PC-9 (cell line): ENCODE measurements around the gene NF2. TPM values are rescaled to one million over a fixed set of nuclear protein-coding genes. Genes with fewer than 3 reads are reported as not detected.

Experiments
- BruUV-seq: library from RNA; stranded (reverse); fragments of 400-500 nt; replicated peaks from 2 replicates; lab custom pipeline; 2021; lab: Mats Ljungman, UMichigan
- CTCF ChIA-PET: fragments of 300-600 bp; sonication (Branson Sonifier 250); formaldehyde crosslinking; loops from one replicate; lab custom pipeline; 2022; ENCODE audit warnings: antibody characterized with exemption; lab: Charles Lee
- POLR2A ChIA-PET: fragments of 300-600 bp; sonication (Branson Sonifier 250); formaldehyde crosslinking; loops from one replicate; lab custom pipeline; 2022; ENCODE audit warnings: antibody characterized with exemption; ENCODE audit not compliant: unreplicated experiment; lab: Charles Lee
- DNase-seq, 2 experiments: peaks; one replicate each; pipeline versions ENCODE4 v3.0.0 to v3.0.0-alpha.2; 2015 to 2022; ENCODE audit warnings: mixed read lengths in 1 of 2
- H2AFZ ChIP-seq: fragments of 200-600 bp; sonication (generic); 2 replicates; pipeline ENCODE4 v1.8.1; 2017; ENCODE audit warnings: antibody characterized with exemption
- H3F3A ChIP-seq: fragments of 200-600 bp; sonication (generic); 2 replicates; pipeline ENCODE4 v1.8.1; 2017; ENCODE audit warnings: antibody characterized with exemption, mild to moderate bottlenecking, low read depth; ENCODE audit not compliant: insufficient read depth
- H3K27ac ChIP-seq: fragments of 200-600 bp; sonication (generic); 2 replicates; pipeline ENCODE4 v1.6.1; 2016; ENCODE audit warnings: mixed run types
- H3K27me3 ChIP-seq: fragments of 200-600 bp; sonication (generic); 2 replicates; pipeline ENCODE4 v1.6.1; 2016; ENCODE audit warnings: low read depth, mixed run types; ENCODE audit not compliant: insufficient read depth
- H3K36me3 ChIP-seq: fragments of 200-600 bp; sonication (generic); 2 replicates; pipeline ENCODE4 v1.6.1; 2016; ENCODE audit warnings: low read depth, mixed run types
- H3K4me1 ChIP-seq: fragments of 200-600 bp; sonication (generic); replicated peaks from 2 replicates; pipeline ENCODE4 v1.6.1; 2016; ENCODE audit warnings: mixed run types; ENCODE audit not compliant: insufficient read depth
- H3K4me2 ChIP-seq: fragments of 200-600 bp; sonication (generic); 2 replicates; pipeline ENCODE4 v1.6.1; 2017; ENCODE audit warnings: mixed run types
- H3K4me3 ChIP-seq: fragments of 200-600 bp; sonication (generic); 2 replicates; pipeline ENCODE4 v1.6.1; 2016; ENCODE audit warnings: mixed run types
- H3K79me2 ChIP-seq: fragments of 200-600 bp; sonication (generic); 2 replicates; pipeline ENCODE4 v1.6.1; 2017; ENCODE audit warnings: low read depth, mixed run types
- H3K9me2 ChIP-seq: fragments of 200-600 bp; sonication (generic); 2 replicates; pipeline ENCODE4 v1.8.1; 2017; ENCODE audit warnings: mild to moderate bottlenecking; ENCODE audit not compliant: insufficient read depth
- H3K9me3 ChIP-seq: fragments of 200-600 bp; sonication (generic); 2 replicates; pipeline ENCODE4 v1.8.1; 2016; ENCODE audit warnings: low read depth; ENCODE audit not compliant: insufficient read depth
- H4K20me1 ChIP-seq: fragments of 200-600 bp; sonication (generic); 2 replicates; pipeline ENCODE4 v1.8.1; 2017; ENCODE audit not compliant: insufficient read depth
- EZH2 ChIP-seq: fragments of 200-600 bp; sonication (generic); IDR thresholded peaks from 2 replicates; pipeline ENCODE4 v1.8.0; 2017; ENCODE audit warnings: antibody characterized with exemption, low read depth
- intact Hi-C: fragments of 100-400 bp; cut with micrococcal nuclease; formaldehyde crosslinking; loops from one replicate; pipeline ENCODE4 v1.10.0; 2022; ENCODE audit not compliant: unreplicated experiment
- total RNA-seq: library from RNA; stranded (reverse); gene quantifications from 2 replicates; pipeline ENCODE4 v1.2.3, GENCODE V29; 2021
- TF ChIP-seq, protein P1 (sequence below): fragments of 200-600 bp; sonication (generic); conservative IDR thresholded peaks from 2 replicates; pipeline ENCODE4 v1.6.1; 2017; ENCODE audit warnings: mixed run types, antibody characterized with exemption, mild to moderate bottlenecking, moderate library complexity

NF2 gene
- total RNA-seq, 1 experiment from 2014 or later, result 73.2 TPM

DNA sequence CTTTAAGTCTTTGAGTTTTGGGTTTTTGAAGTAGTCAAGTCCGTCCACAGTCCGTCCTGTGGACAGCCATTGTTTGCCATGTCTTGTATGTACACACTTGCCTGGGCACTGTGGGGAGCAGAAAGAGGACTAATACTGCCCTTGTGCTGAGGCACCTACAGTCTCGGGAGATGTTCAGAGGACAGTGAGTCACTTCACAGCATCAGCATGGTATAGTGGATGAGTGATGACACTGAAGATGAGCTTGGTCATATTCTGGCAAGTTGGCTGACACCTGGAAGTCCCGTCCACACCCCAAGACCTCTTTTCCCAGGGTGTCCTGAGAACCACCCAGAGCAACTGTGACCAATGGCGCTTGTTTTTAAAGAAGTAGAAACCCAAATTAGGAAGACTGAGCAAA lies 29.2 kb downstream of the NF2 start:
- H3F3A ChIP-seq, result peaks cover 16% of the 10 kb centered on the region; the same call in 1 of the 2 replicates
- ChIA-PET CTCF (no interaction called here), POLR2A (no interaction called here)
- H3K27me3 ChIP-seq, result no peaks in the 10 kb centered on the region
- H3K27ac ChIP-seq, result no peak overlapping the region
- H3K4me2 ChIP-seq, result no peak overlapping the region
- H3K9me3 ChIP-seq, result no peaks in the 10 kb centered on the region
- TF ChIP-seq, protein P1, sequence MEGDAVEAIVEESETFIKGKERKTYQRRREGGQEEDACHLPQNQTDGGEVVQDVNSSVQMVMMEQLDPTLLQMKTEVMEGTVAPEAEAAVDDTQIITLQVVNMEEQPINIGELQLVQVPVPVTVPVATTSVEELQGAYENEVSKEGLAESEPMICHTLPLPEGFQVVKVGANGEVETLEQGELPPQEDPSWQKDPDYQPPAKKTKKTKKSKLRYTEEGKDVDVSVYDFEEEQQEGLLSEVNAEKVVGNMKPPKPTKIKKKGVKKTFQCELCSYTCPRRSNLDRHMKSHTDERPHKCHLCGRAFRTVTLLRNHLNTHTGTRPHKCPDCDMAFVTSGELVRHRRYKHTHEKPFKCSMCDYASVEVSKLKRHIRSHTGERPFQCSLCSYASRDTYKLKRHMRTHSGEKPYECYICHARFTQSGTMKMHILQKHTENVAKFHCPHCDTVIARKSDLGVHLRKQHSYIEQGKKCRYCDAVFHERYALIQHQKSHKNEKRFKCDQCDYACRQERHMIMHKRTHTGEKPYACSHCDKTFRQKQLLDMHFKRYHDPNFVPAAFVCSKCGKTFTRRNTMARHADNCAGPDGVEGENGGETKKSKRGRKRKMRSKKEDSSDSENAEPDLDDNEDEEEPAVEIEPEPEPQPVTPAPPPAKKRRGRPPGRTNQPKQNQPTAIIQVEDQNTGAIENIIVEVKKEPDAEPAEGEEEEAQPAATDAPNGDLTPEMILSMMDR, result no peak
- TF ChIP-seq EZH2, result no peak
- BruUV-seq, result no TSS peak
- 0 out of 2 replicates have a peak, but pooled peaks cover 3% of the 10 kb centered on the region for H4K20me1 ChIP-seq
- DNase-seq, result no peak
- no peak overlapping the region for H3K4me3 ChIP-seq
- H3K9me2 ChIP-seq, result no peaks in the 10 kb centered on the region
- no peak overlapping the region for H2AFZ ChIP-seq
- peaks cover 6% of the 10 kb centered on the region for H3K4me1 ChIP-seq
- intact Hi-C loops, result no loop called here
- H3K36me3 ChIP-seq, result no peaks in the 10 kb centered on the region; the same call in 1 of the 2 replicates
- H3K79me2 ChIP-seq, result peaks cover 85% of the 10 kb centered on the region

DNA sequence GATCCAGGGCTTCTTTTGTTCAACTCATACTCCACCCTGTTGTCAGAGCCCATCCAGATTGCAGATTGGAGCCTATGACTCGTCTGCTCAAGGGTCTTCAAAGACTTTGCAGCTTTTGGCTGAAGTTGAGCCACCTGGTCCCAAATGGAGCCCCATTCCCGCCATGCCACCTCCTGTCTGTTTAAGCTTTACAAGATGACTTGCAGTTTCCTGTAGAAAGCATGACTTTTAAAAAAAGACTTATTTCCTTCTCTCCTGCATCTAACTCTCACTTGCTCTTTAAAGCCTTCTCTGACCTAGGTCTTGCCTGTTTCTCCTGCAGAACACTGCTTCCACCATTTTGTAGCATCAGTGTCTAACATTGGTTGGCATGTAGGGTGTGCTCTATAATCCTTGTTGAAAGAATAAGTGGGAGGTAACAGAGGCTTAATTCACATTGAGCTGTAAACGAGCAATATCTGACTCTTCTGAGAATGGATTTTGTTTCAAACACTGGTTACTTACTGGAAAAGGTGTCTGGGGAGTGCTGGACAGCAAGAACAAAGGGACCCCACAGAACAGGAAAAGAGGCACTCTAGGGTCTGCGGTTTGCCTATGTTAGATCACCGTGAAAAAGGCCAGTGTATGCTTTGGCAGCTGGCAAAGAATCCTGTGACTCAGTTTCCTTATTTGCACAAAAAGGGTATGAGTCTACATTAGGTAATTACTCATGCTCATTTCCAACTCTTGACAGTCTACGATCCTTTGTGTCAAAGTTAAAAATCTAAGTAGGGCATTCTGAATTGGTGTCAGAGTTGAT lies 30.3 kb downstream of the NF2 start:
- ChIA-PET POLR2A (interaction anchor here (0.6 kb wide), 1 partner anchor 365 kb away, joined by 3 read pairs; the partner anchor contains the start of gene EWSR1), CTCF (interaction anchor here (0.6 kb wide), 1 partner anchor 457 kb away, joined by 7 read pairs; no protein-coding TSS in a partner anchor)
- H3K27me3 ChIP-seq, result no peaks in the 10 kb centered on the region
- H3K27ac ChIP-seq, result no peak overlapping the region
- intact Hi-C loops, result no loop called here
- no peak for DNase-seq
- H3K9me3 ChIP-seq, result no peaks in the 10 kb centered on the region
- TF ChIP-seq, protein P1, result no peak
- TF ChIP-seq EZH2, result no peak
- 0 out of 2 replicates have a peak, but pooled peaks cover 3% of the 10 kb centered on the region for H4K20me1 ChIP-seq
- no peak overlapping the region for H2AFZ ChIP-seq
- no TSS peak for BruUV-seq
- H3K36me3 ChIP-seq, result no peaks in the 10 kb centered on the region; the same call in 1 of the 2 replicates
- H3K4me1 ChIP-seq, result 0 out of 2 replicates have a peak, but pooled peaks cover 4% of the 10 kb centered on the region
- H3K79me2 ChIP-seq, result peaks cover 75% of the 10 kb centered on the region
- no peak overlapping the region for H3K4me2 ChIP-seq
- H3F3A ChIP-seq, result peaks cover 16% of the 10 kb centered on the region; the same call in 1 of the 2 replicates
- H3K4me3 ChIP-seq, result no peak overlapping the region
- H3K9me2 ChIP-seq, result no peaks in the 10 kb centered on the region

DNA sequence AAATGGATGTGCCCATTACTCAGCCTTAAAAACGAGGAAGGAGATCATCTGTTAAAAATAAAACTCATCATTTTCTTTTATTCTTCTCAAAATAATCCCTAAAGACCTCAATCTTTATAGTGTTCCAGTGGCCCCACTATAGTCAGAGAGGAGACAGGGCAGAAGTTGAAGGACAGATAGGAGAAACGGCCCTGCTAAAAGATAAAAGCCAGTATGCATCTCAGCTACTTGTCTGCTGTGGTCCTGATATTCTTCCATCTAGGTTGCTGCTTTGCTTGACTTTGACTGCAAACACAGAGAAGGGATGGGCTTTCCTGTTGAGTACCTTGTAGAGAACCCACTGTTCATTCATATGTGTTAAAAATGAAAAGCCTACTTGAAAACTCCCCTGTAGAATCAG lies 31.4 kb downstream of the NF2 start:
- Histone ChIP-seq H3K36me3 (peaks cover 4% of the 10 kb centered on the region; the same call in 1 of the 2 replicates), H3K9me3 (no peaks in the 10 kb centered on the region), H3K4me1 (0 out of 2 replicates have a peak, but pooled peaks cover 4% of the 10 kb centered on the region), H3K27me3 (no peaks in the 10 kb centered on the region), H2AFZ (no peak overlapping the region), H3K9me2 (no peaks in the 10 kb centered on the region), H3K4me3 (no peak overlapping the region), H4K20me1 (0 out of 2 replicates have a peak, but pooled peaks cover 3% of the 10 kb centered on the region), H3K27ac (no peak overlapping the region), H3F3A (peaks cover 16% of the 10 kb centered on the region; the same call in 1 of the 2 replicates), H3K79me2 (peaks cover 63% of the 10 kb centered on the region), H3K4me2 (no peak overlapping the region)
- no TSS peak for BruUV-seq
- no peak for DNase-seq
- TF ChIP-seq, protein P1, result no peak
- TF ChIP-seq EZH2, result no peak
- CTCF ChIA-PET, result no interaction called here
- POLR2A ChIA-PET, result no interaction called here
- intact Hi-C loops, result loop anchor here (1.0 to 5.0 kb wide), 3 partner anchors 238 to 454 kb away; no protein-coding TSS in a partner anchor
